ENCODE data around the gene PSD.

The PSD gene

DNA sequence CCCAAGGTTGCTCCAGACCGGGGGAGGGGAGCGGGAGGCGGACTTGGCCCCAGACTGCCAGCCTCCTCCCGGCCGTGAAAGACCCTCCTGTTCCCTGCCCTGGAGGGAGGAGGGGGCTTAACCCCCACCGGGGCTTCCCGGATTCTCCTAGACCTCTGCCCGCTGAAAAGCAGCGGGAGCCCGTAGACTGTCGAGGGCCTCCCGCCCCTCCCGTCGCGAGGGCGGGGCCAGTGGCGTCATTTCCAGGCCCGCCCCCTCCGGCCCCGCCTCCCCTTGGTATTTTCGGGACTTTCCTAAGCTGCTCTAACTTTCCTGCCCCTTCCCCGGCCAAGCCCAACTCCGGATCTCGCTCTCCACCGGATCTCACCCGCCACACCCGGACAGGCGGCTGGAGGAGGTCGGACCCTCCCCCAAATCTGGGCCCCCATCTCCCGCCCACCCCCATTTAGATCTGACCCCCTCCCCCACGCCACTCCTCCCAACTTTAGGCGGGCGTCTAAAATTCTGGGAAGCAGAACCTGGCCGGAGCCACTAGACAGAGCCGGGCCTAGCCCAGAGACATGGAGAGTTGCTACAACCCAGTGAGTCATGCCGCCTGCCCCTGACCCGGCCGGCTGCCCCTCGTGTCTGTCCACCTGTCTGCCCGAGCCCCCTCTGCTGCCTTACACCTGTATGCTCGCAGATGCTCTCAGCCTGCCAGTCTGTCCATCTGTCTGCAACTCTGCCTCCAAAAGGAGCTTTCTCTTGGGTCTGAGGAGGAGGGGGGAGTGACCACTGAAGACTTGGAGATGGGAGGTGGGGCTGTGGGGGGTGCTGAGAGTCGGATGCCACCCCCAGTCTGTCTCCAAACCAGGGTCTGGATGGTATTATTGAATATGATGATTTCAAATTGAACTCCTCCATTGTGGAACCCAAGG is 22.9 kb downstream of the PSD start, which contains the start of gene NFKB2:
NFKB2 (plus strand) TSS at position 306 of the 917 bp plus-strand sequence; CDS start at position 561, 255 bp downstream.
- Histone ChIP-seq H3K14ac (ENCODE audit: low read length in 2 of 2) (peak within 1 kb of the TSS in 1 of 2 experiments; percentile 96), H4K8ac (ENCODE audit: low read length) (peak within 1 kb of the TSS; percentile 65), H3K4me2 (ENCODE audit: low read length, poor library complexity, severe bottlenecking) (peak within 1 kb of the TSS; percentile 99), H3K4ac (ENCODE audit: low read depth in 1 of 2, low read length in 2 of 2) (peak within 1 kb of the TSS; percentile 28 to 94), H3K9me3 (ENCODE audit: control insufficient read depth, low read length) (no peaks in the 10 kb centered on the region), H3K23ac (ENCODE audit: low read length in 2 of 2) (peak within 1 kb of the TSS in 1 of 2 experiments; percentile 95), H2BK5ac (ENCODE audit: low read depth, low read length, poor library complexity, severe bottlenecking) (no peak within 1 kb of the TSS), H3K79me1 (replicated peaks; ENCODE audit: low read length, poor library complexity, severe bottlenecking) (peaks cover 23% of the 10 kb centered on the region), H3K27ac (ENCODE audit: low read length, poor library complexity, severe bottlenecking) (peak within 1 kb of the TSS; percentile 30), H2AK5ac (ENCODE audit: low read length, severe bottlenecking) (peak within 1 kb of the TSS; percentile 25), H2AFZ (ENCODE audit: low read depth, low read length) (peak within 1 kb of the TSS; percentile 68), H3K4me3 (ENCODE audit: insufficient read depth in 1 of 2, low read depth in 1 of 2, low read length in 2 of 2) (peak within 1 kb of the TSS; percentile 76 to 92), H2BK12ac (ENCODE audit: low read length in 2 of 2) (peak within 1 kb of the TSS in 1 of 2 experiments; percentile 94), H2BK120ac (ENCODE audit: low read depth, low read length) (peak within 1 kb of the TSS; percentile 54), H3K4me1 (ENCODE audit: control insufficient read depth, insufficient read depth, low read depth, low read length) (peaks cover 42% of the 10 kb centered on the region), H3K18ac (ENCODE audit: low read depth in 1 of 2, low read length in 2 of 2) (peak within 1 kb of the TSS; percentile 80 to 95), H2BK15ac (ENCODE audit: low read depth, poor library complexity, severe bottlenecking) (peak within 1 kb of the TSS; percentile 78), H4K91ac (ENCODE audit: low read length) (peak within 1 kb of the TSS; percentile 79), H3K9ac (ENCODE audit: low read length) (peak within 1 kb of the TSS; percentile 90), H3K27me3 (ENCODE audit: control insufficient read depth in 1 of 2, insufficient read depth in 1 of 2, low read length in 2 of 2) (peaks cover 0 to 4% of the 10 kb centered on the region in 2 experiments), H3K36me3 (ENCODE audit: control insufficient read depth in 1 of 2, insufficient read depth in 2 of 2, low read depth in 1 of 2, low read length in 2 of 2) (peaks cover 16 to 35% of the 10 kb centered on the region in 2 experiments)
- peak; percentile 96 for DNase-seq
- 2% methylated on average over 37 of the region's 42 CpGs for WGBS

DNA sequence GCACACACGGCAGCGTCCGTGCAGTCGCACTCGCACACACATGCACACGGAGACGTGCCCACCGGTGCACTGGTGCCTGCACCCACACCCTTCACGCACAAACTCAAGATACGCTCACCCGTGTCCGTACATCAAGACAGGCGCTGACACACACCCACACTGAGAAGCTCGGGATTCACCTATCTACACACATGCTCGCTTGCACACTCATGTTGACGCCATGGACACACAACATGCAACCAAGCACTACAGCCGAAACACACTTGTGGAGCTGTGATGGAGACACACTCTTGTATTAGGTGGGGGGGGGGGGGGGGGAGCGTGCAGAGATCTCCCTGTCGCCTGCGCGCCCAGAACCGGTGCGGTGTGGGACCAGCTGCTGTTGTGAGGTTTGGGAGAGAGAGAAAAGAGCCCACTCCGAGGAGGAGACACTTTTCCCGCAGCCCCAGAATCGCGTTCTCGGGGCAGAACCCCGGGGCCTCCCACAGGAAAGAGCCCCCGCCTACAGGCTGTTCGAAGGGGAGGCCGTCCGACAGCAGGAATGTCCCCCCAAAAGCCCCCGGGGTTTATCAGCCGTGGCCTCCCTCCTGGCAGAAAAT is 23.7 kb downstream of the PSD start:
- H3K36me3 ChIP-seq (ENCODE audit: control insufficient read depth in 1 of 2, insufficient read depth in 2 of 2, low read depth in 1 of 2, low read length in 2 of 2) = peaks cover 11 to 27% of the 10 kb centered on the region in 2 experiments
- no peak overlapping the region for H2BK5ac ChIP-seq (ENCODE audit: low read depth, low read length, poor library complexity, severe bottlenecking)
- no peak overlapping the region for H2AK5ac ChIP-seq (ENCODE audit: low read length, severe bottlenecking)
- H3K27me3 ChIP-seq (ENCODE audit: control insufficient read depth in 1 of 2, insufficient read depth in 1 of 2, low read length in 2 of 2) = peaks cover 0 to 8% of the 10 kb centered on the region in 2 experiments
- peak overlapping the region in 1 of 2 experiments; percentile 96 for H3K14ac ChIP-seq (ENCODE audit: low read length in 2 of 2)
- peak overlapping the region; percentile 90 for H3K9ac ChIP-seq (ENCODE audit: low read length)
- peak overlapping the region in 1 of 2 experiments; percentile 94 for H2BK12ac ChIP-seq (ENCODE audit: low read length in 2 of 2)
- H2BK120ac ChIP-seq (ENCODE audit: low read depth, low read length) = peak overlapping the region; percentile 11
- H2BK15ac ChIP-seq (ENCODE audit: low read depth, poor library complexity, severe bottlenecking) = peak overlapping the region; percentile 78
- peak overlapping the region; percentile 30 for H3K27ac ChIP-seq (ENCODE audit: low read length, poor library complexity, severe bottlenecking)
- peaks cover 19% of the 10 kb centered on the region for H3K79me1 ChIP-seq (replicated peaks; ENCODE audit: low read length, poor library complexity, severe bottlenecking)
- peak overlapping the region in 1 of 2 experiments; percentile 95 for H3K23ac ChIP-seq (ENCODE audit: low read length in 2 of 2)
- H4K8ac ChIP-seq (ENCODE audit: low read length) = peak overlapping the region; percentile 59
- H3K4ac ChIP-seq (ENCODE audit: low read depth in 1 of 2, low read length in 2 of 2) = peak overlapping the region in 1 of 2 experiments; percentile 60
- H3K9me3 ChIP-seq (ENCODE audit: control insufficient read depth, low read length) = no peaks in the 10 kb centered on the region
- H3K4me1 ChIP-seq (ENCODE audit: control insufficient read depth, insufficient read depth, low read depth, low read length) = peaks cover 35% of the 10 kb centered on the region
- H3K4me3 ChIP-seq (ENCODE audit: insufficient read depth in 1 of 2, low read depth in 1 of 2, low read length in 2 of 2) = peak overlapping the region; percentile 76 to 92
- peak overlapping the region; percentile 78 for H3K4me2 ChIP-seq (ENCODE audit: low read length, poor library complexity, severe bottlenecking)
- H3K18ac ChIP-seq (ENCODE audit: low read depth in 1 of 2, low read length in 2 of 2) = peak overlapping the region; percentile 80 to 95
- DNase-seq = peak; percentile 75
- peak overlapping the region; percentile 68 for H2AFZ ChIP-seq (ENCODE audit: low read depth, low read length)
- peak overlapping the region; percentile 71 for H4K91ac ChIP-seq (ENCODE audit: low read length)
- 6% methylated on average over 26 of the region's 35 CpGs for WGBS

DNA sequence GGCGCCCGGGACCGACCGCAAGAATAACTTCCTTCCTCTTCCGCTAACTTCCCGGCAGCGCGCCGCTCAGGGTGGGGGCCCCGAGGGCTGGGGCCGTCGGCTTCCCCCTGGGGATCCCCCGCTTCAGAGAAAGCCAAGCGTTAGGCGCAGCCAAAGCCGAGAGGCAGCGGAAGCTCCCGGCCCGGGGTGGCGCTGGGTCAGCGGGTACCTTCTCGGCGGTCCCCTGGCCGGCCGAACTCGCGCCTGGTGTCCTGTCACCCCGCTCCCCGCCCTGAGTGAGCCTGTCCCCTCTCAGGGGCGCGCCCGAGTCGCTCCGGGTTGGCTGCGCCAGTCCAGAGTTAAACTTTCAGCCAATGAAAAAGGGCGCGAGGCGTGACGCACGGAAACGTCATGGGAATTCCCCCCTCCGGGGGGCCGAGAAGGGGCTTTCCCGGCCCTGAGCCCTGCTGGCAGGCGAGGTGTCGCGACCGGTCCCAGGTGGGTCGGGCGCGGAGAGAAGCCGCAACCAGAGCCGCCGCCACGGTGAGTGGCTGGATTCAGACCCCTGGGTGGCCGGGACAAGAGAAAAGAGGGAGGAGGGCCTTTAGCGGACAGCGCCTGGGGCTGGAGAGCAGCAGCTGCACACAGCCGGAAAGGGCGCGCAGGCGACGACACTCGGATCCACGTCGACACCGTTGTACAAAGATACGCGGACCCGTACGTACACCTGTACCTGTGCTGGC is 24.3 kb downstream of the PSD start:
- Histone ChIP-seq H3K27ac (ENCODE audit: low read length, poor library complexity, severe bottlenecking) (peak overlapping the region; percentile 24), H3K4me1 (ENCODE audit: control insufficient read depth, insufficient read depth, low read depth, low read length) (peaks cover 30% of the 10 kb centered on the region), H4K91ac (ENCODE audit: low read length) (no peak overlapping the region), H3K4me3 (ENCODE audit: insufficient read depth in 1 of 2, low read depth in 1 of 2, low read length in 2 of 2) (peak overlapping the region; percentile 76 to 92), H3K27me3 (ENCODE audit: control insufficient read depth in 1 of 2, insufficient read depth in 1 of 2, low read length in 2 of 2) (peaks cover 0 to 8% of the 10 kb centered on the region in 2 experiments), H2BK12ac (ENCODE audit: low read length in 2 of 2) (peak overlapping the region in 1 of 2 experiments; percentile 94), H3K4me2 (ENCODE audit: low read length, poor library complexity, severe bottlenecking) (peak overlapping the region; percentile 78), H3K18ac (ENCODE audit: low read depth in 1 of 2, low read length in 2 of 2) (peak overlapping the region; percentile 37 to 95), H2BK15ac (ENCODE audit: low read depth, poor library complexity, severe bottlenecking) (peak overlapping the region; percentile 93), H3K14ac (ENCODE audit: low read length in 2 of 2) (peak overlapping the region in 1 of 2 experiments; percentile 96), H3K9me3 (ENCODE audit: control insufficient read depth, low read length) (no peaks in the 10 kb centered on the region), H3K36me3 (ENCODE audit: control insufficient read depth in 1 of 2, insufficient read depth in 2 of 2, low read depth in 1 of 2, low read length in 2 of 2) (peaks cover 11 to 24% of the 10 kb centered on the region in 2 experiments), H2BK120ac (ENCODE audit: low read depth, low read length) (no peak overlapping the region), H3K79me1 (replicated peaks; ENCODE audit: low read length, poor library complexity, severe bottlenecking) (peaks cover 17% of the 10 kb centered on the region), H4K8ac (ENCODE audit: low read length) (peak overlapping the region; percentile 59), H2AK5ac (ENCODE audit: low read length, severe bottlenecking) (no peak overlapping the region), H2BK5ac (ENCODE audit: low read depth, low read length, poor library complexity, severe bottlenecking) (no peak overlapping the region), H3K4ac (ENCODE audit: low read depth in 1 of 2, low read length in 2 of 2) (peak overlapping the region in 1 of 2 experiments; percentile 76), H3K9ac (ENCODE audit: low read length) (peak overlapping the region; percentile 90), H2AFZ (ENCODE audit: low read depth, low read length) (peak overlapping the region; percentile 69), H3K23ac (ENCODE audit: low read length in 2 of 2) (peak overlapping the region in 1 of 2 experiments; percentile 95)
- peak; percentile 99 for DNase-seq
- WGBS = under 1% methylated on average over 71 of the region's 71 CpGs

Measured in mesenchymal stem cell (in vitro differentiated cells and primary cell).